Head of caudate nucleus (tissue), 42 donors: ENCODE measurements around the gene CUBN.

Source experiments
- DNase-seq, 42 donors: peaks; one replicate each; pipeline versions ENCODE4 v3.0.0 to v3.0.0-alpha.2; 2020 to 2021; ENCODE audit warnings: mixed read lengths in 7 of 42
- intact Hi-C: fragments of 100-400 bp; cut with DNase I; formaldehyde crosslinking; loops from one replicate; pipeline ENCODE4 v1.15.0; 2022

The CUBN gene

DNA sequence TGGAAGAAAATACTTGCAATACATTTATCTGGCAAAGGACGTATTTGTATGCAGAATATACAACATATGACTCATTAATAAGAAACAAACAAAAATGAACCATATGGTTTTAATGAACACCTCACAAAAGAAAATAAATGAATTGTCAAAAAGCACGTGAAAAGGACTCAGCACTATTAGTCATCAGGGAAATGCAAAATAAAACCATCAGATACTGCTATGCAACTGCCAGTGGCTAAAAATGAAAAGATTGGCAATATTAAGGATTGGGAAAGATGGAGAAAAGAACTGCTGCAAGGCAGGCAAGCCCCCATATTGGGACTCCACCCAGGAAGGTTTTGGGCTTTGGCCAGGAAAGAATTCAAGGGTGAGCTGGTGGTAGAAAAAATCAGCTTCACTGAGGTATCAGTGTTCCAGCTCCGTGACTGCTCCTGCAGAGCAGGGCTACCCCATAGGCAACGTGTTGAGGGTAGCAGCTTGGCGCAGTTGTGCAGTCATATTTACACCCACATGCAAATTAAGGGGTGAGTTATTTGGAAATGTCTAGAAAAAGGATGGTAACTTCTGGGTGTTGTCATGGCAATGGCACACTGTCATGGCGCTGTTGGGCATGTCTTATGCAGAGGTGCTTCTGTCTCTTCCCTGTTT is 72.7 kb downstream of the CUBN start:
- DNase-seq, result no peak
- intact Hi-C loops, result no loop called here

DNA sequence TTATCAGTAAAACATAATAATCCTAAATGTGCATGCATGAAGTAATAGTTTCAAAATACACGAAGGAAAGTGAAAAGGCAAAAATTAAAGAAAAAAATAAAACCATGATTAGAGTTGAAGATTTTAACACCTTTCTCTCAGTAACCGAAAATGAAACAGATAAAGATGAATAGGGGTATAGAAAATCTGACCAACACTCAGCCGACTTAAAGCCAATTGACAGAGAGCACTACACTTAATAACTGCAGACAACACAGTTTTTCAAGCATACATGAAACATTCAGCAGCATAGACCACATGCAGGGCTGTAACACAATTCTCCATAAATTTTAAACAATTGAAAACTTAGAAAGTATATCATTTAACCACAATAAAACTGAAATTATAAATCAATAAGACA is 76.1 kb downstream of the CUBN start:
- intact Hi-C loops, result no loop called here

DNA sequence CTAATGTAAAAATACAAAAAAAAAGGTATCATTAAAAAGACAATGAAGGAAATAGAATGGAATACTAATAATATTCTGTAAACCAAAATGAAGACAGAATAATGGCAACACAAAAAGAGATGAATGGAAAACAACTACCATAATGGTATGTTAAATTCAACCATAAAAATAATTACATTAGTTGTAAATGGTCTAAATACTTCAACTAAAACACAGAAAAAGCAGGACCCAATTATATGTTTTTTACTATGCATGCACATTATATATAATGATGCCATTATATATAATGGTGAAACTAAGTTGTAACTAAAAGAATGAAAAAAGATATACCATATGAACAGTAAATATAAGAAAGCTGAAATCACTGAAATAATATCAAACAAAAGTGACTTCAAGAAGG is 76.5 kb downstream of the CUBN start:
- intact Hi-C loops, result no loop called here
- no peak for DNase-seq

More for the DNA sequence above, 76.1 kb downstream of the CUBN start:
- no peak for DNase-seq

DNA sequence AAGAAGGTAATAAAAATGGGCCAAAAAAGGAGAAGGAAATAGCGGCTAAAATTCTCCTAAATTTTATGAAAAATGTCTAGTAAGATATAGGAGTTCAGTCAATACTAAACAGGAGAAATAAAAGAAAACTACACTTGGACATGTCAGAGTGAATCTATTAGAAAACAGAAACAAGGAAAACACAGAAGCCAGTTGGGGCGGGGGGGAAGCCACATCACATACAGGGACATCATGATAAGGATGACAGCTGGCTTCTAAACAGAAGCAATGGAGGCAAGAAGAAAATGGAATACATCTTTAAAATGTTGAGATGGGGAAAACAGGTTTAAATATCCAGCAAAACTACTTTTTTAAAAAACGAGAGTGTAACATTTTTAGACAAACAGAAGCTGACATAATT is 77.8 kb downstream of the CUBN start:
- intact Hi-C loops, result no loop called here

GRCh38 chr10:17049195-17049594 is 80.4 kb downstream of the CUBN start:
- DNase-seq, result no peak
- intact Hi-C loops, result no loop called here

More for the DNA sequence above, 77.8 kb downstream of the CUBN start:
- DNase-seq, result no peak

DNA sequence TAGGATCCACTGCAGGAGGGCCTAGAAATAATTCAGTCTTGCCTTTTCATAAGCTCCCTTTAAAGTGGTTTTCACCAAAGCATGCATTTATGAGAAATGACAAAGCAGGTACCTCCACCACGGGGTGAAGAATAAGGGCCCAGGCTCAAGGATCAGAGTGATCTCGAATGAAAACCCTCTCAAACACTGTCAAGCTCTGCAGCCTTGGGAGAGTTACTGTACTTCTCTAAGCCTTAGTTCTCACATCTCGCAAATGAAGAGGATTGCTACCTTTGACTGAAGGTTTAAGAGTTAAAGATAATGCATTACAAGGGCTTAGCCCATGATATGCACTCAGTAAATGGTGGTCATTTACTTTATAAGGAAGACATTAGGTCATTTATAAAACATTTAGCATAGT is 81.7 kb downstream of the CUBN start:
- no peak for DNase-seq
- intact Hi-C loops, result no loop called here

DNA sequence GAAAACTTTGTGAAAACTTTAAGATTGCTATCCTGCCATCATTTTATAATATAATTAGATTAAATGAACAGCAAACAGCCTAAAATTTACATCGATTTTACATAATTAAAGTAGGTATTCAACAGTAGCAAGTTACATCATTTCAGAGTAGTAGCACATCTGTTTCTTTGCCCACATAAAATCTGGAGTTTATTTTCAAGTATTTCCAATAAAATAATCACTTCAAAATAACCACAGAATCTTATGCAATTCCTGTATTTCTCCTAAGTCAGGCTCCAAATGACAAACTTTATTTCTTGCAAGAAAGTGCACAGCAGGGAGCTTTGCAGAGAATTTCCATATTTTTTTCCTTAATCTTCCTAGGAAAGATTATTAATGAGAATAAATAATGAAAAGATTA is 82.6 kb downstream of the CUBN start:
- intact Hi-C loops, result no loop called here
- DNase-seq, result no peak

GRCh38 chr10:17043586-17043985 is 86.0 kb downstream of the CUBN start:
- no peak for DNase-seq
- intact Hi-C loops, result no loop called here

DNA sequence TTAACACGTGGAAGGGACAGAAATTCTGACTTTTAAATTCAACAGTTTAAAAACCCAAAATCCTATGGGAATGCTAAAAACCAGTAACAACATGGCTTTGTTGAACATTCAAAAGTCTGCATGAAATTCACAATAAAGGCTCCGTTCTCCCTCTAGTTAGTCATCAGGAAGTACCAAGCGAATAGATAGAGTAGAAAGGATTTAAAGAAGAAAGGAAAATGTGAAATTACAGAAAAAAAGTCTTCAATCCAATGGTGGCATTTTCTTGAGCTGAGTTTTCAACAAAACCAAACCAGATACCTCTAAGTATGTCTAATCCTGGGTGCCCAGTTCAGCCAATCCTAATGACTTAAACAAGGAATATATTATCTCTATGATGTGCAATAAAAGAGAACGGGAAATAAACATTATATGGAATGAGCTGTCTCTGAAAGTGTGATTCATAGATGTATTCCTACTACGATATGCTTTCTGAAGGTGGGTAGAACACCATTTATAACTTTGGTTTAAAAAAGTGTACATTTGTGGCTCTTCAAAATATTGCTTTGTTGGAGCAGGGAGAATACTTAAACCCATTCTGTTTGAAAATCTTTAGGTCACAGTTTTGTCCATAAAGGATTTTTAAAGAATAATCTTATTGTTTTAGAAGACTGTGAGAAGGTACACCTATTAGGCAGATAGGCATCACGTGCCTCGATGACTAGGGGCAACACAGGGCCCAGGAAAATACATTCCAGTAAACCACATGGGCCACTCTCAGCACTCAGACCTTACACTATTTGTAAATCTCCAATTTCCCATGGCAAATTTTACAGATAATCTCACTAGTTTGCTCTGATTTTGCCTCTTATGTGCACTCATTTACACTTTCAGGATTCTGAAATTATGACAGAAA is 87.7 kb downstream of the CUBN start:
- no peak for DNase-seq
- intact Hi-C loops, result no loop called here

DNA sequence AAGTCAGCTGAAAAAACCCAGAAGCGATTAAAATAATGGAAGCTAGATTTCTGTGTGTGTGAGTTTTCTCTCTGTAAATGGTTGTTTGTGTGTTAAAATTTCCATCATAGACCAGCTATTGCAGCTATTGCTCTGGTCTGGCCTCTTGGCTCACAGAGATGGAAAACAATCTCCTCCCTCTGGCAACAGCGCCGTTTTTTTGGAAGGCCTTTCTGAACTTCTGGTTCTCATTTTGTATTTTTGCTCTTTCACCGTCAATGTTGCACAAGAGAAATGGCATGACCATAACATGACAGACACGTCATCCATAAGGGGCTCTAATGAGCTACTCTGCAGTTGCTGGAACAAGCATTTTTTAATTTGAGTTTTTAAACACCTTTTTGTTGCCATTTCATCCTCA is 91.0 kb downstream of the CUBN start:
- no peak for DNase-seq
- intact Hi-C loops, result no loop called here

- no peak for DNase-seq
- intact Hi-C loops, result no loop called here
Observed at GRCh38 chr10:17037910-17038309, 91.7 kb downstream of the CUBN start.

- intact Hi-C loops, result no loop called here
- DNase-seq, result no peak
Observed at GRCh38 chr10:17035446-17035845, 94.2 kb downstream of the CUBN start.

GRCh38 chr10:17033529-17034260 is 95.9 kb downstream of the CUBN start:
- intact Hi-C loops, result no loop called here
- DNase-seq, result no peak

GRCh38 chr10:17031637-17032635 is 97.7 kb downstream of the CUBN start:
- intact Hi-C loops, result no loop called here
- no peak for DNase-seq

- peak; percentile 28 to 92 (median 74) for DNase-seq
- intact Hi-C loops, result no loop called here
Observed at GRCh38 chr10:17029581-17030271, 99.9 kb downstream of the CUBN start.

DNA sequence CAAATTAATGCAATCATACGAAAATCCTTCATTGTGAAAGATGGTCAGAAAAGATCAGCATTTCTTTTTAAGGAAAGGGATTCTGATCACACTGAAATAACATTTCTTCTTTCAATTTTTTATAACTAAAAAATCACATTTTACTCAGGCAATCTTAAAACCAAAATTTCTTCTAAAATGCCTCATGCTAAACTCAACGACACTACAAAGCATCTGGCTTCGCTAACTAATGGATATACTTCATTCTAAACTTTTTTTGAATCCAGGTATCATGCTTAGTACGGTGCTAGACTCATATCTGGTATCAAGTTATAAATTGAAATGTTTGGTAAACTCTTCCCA is 100.4 kb downstream of the CUBN start:
- intact Hi-C loops, result no loop called here
- DNase-seq, result no peak

DNA sequence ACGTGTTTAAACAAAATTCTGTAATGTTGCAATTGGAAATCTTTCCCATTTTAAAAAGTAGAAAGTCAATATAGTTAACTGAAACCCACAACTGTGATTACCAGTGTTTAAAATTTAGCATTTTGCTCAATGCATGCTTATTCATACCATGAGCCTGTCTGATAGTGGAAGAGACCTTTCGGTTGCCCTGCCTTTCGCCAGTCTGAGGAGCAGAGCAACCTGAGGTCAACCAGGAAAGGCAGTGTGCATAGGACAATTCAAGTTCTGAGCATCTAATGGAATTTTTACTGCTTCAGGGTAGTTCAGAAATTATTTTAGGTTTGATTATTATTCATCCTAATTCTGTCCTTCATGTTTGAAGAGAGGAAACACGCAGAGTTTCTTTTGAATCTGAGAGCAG is 100.8 kb downstream of the CUBN start:
- intact Hi-C loops, result no loop called here
- no peak for DNase-seq

DNA sequence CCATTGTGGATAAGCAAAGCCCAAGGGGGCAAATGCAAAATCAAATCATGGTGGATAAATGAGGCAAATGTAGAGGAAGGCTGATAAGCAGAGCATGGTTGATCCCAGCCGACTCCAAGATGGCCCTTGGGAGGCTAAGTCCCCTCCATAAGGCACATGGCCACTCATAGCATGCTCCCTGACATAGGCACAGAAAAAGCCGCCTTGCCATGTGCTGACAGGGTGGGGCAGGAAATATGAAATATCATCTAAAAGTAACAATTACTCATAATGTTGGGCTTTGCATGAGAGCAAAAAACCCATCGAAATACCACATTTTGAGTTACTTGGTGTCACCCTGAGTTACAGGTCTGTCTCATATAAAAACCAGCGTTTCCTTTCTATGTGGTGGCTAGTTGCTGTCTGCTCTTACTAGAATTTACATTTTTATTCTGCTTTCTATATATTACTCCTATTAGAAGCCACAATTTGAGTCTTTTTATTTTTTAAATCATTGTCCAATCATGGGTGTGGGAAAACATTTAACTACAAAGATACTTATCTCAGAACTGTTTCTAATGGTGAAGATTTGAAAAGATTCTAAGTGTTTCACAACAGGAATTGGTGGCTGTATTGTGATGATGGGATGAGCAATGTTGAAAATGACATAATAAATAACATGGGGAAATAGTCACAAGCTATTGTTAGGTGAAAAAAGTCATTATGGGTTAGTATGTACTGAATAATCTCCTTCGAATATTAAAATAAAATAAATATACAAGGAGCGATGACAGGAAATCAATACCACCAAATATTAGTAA is 102.7 kb downstream of the CUBN start:
- no peak for DNase-seq
- intact Hi-C loops, result no loop called here
